ENCODE results near the gene DGKD.
"Not testable (repeated sequence)": the region's sequence is repeated elsewhere in the genome, so short reads cannot be mapped to it uniquely, and the experiment has no call there.

DNA sequence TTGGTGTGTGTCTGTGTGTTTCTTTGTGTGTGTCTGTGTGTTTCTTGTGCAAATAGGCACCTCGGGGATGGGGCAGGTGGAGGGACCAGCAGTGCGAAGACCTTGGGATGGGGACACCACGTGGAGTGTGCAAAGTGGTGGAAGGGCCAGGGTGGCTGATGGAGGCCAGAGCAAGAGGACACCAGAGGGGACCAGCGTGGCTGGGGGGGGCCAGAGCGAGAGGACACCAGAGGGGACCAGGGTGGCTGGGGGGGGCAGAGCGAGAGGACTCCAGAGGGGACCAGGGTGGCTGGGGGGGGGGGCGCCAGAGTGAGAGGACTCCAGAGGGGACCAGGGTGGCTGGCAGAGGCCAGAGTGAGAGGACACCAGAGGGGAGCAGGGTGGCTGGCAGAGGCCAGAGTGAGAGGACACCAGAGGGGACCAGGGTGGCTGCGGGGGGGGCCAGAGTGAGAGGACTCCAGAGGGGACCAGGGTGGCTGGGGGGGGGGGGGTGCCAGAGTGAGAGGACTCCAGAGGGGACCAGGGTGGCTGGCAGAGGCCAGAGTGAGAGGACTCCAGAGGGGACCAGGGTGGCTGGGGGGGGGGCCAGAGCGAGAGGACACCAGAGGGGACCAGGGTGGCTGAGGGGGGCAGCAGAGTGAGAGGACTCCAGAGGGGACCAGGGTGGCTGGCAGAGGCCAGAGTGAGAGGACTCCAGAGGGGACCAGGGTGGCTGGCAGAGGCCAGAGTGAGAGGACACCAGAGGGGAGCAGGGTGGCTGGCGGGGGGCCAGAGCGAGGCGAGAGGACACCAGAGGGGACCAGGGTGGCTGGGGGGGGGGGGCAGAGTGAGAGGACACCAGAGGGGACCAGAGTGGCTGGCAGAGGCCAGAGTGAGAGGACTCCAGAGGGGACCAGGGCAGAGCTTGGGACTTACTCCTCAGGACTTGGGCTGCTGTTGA is 42.7 kb downstream of the DGKD start:
- not testable (repeated sequence) for TF ChIP-seq EZH2 (IDR thresholded peaks at IDR 0.05; ENCODE audit: insufficient read depth, poor library complexity, severe bottlenecking); EZH2phosphoT487 (IDR thresholded peaks at IDR 0.05; ENCODE audit: insufficient read depth, low read depth)

Measured in GM23248 (cell line).